Uterus (tissue), 2 donors: ENCODE data around the gene PSMB5.

Experiments used
- POLR2A ChIP-seq, 2 donors: fragments of 450-650 bp; IDR thresholded peaks; one replicate each; pipeline ENCODE4 v1.6.1; 2016; ENCODE audit warnings: antibody characterized with exemption in 2 of 2, mild to moderate bottlenecking in 1 of 2, moderate library complexity in 1 of 2
- TF ChIP-seq, protein P1 (sequence below), 4 experiments: fragments of 200-600 bp in 2 of 4; fragments of 450-650 bp in 2 of 4; sonication (generic) in 2 of 4; IDR thresholded peaks; one replicate each; pipeline ENCODE4 v1.5.1; 2016 to 2019; ENCODE audit warnings: antibody characterized with exemption in 4 of 4, mild to moderate bottlenecking in 2 of 4, moderate library complexity in 1 of 4

DNA sequence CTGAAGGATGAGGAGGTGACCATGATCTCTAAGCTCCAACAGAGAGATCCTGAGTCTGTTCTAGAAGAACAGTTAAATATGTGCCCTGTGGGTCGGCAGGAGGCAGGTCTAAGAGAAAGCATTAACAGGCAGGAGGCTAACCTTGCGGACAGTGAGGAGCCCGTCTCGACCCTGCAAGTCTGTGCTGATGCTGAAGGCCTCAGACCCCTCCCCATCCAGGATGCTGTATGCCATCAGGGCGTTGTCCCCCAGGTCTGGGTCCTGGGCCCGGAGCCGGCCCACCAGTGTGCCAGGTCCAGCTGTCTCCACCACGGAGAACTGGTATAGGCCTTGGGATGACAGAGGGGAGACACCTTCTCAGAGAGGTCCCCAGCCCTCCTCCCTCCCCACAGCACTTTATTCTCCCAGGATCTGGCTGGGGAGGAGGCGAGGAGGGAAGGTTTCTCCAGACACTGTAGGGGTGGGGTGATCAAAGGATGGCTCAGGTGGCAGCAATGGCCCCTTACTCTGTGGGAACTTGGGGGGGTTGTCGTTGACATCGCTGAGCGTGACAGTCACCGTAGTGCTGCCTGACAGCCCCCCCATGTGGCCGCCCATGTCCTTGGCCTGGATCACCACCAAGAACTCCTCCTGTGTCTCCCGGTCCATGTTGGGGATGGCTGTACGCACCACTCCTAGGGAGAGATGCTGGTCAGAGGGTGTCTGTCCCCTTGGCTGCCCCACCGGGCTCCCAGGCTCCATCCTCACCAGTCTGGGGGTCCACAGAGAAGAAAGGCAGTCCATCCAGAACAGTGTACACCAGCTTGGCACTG, 19.5 kb upstream of the PSMB5 start:
- TF ChIP-seq, protein P1, sequence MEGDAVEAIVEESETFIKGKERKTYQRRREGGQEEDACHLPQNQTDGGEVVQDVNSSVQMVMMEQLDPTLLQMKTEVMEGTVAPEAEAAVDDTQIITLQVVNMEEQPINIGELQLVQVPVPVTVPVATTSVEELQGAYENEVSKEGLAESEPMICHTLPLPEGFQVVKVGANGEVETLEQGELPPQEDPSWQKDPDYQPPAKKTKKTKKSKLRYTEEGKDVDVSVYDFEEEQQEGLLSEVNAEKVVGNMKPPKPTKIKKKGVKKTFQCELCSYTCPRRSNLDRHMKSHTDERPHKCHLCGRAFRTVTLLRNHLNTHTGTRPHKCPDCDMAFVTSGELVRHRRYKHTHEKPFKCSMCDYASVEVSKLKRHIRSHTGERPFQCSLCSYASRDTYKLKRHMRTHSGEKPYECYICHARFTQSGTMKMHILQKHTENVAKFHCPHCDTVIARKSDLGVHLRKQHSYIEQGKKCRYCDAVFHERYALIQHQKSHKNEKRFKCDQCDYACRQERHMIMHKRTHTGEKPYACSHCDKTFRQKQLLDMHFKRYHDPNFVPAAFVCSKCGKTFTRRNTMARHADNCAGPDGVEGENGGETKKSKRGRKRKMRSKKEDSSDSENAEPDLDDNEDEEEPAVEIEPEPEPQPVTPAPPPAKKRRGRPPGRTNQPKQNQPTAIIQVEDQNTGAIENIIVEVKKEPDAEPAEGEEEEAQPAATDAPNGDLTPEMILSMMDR (IDR thresholded peaks at IDR 0.05) = no peak
- no peak for TF ChIP-seq POLR2A (IDR thresholded peaks at IDR 0.05)
